Neutrophil (primary cell): ENCODE measurements around the gene HMGN5.

Source experiments
- H3K27ac ChIP-seq: fragments of 200-600 bp; sonication (generic); 2 replicates; pipeline ENCODE4 v1.5.1; 2016; ENCODE audit warnings: mild to moderate bottlenecking, moderate library complexity
- H3K27me3 ChIP-seq: fragments of 200-600 bp; sonication (generic); 2 replicates; pipeline ENCODE4 v1.6.0; 2016; ENCODE audit warnings: mild to moderate bottlenecking
- H3K36me3 ChIP-seq: fragments of 200-600 bp; sonication (generic); 2 replicates; pipeline ENCODE4 v1.5.1; 2017
- H3K4me1 ChIP-seq, 2 experiments: fragments of 200-600 bp in 1 of 2; sonication (generic) in 1 of 2; 1 replicate in 1 of 2; 2 replicates in 1 of 2; pipeline versions ENCODE4 v1.5.1 to v1.6.1; 2013 to 2016; ENCODE audit warnings: low read depth in 1 of 2, low read length in 1 of 2, mild to moderate bottlenecking in 1 of 2, moderate library complexity in 1 of 2; ENCODE audit not compliant: control insufficient read depth in 1 of 2, insufficient read depth in 1 of 2
- H3K4me3 ChIP-seq, 2 experiments: fragments of 200-600 bp in 1 of 2; sonication (generic) in 1 of 2; 1 replicate in 1 of 2; 2 replicates in 1 of 2; pipeline ENCODE4 v1.5.1; 2013 to 2016; ENCODE audit warnings: low read depth in 1 of 2, low read length in 1 of 2, mild to moderate bottlenecking in 1 of 2, moderate library complexity in 1 of 2
- H3K9me3 ChIP-seq: fragments of 200-600 bp; sonication (generic); 2 replicates; pipeline ENCODE4 v1.5.1; 2016
- TF ChIP-seq, protein P1 (sequence below): fragments of 200-600 bp; sonication (generic); IDR thresholded peaks from 2 replicates; pipeline ENCODE4 v1.5.1; 2016; ENCODE audit warnings: antibody characterized with exemption

The HMGN5 gene

DNA sequence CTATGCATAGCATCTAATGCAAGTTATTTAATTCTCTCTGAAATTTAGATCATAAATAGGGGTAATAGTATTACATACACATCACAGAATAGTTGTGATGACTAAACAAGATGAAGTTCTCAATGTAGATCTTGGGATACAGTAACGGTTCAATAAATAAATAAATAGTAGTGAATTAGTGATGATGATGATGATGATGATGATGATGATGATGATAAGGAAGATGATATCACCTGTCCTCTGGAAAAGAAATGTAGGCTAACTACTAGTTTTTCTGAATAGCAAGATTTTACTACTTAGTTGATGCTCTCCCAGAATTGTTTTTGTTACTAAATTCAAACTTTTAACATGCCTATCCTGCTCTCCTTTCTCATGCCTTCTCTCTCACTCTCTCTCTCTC, 30.5 kb upstream of the HMGN5 start:
- Histone ChIP-seq H3K4me3 (no peak overlapping the region), H3K27me3 (no peaks in the 10 kb centered on the region), H3K9me3 (no peaks in the 10 kb centered on the region), H3K36me3 (no peaks in the 10 kb centered on the region), H3K4me1 (peaks cover 0 to 6% of the 10 kb centered on the region in 2 experiments), H3K27ac (no peak overlapping the region)
- TF ChIP-seq, protein P1, sequence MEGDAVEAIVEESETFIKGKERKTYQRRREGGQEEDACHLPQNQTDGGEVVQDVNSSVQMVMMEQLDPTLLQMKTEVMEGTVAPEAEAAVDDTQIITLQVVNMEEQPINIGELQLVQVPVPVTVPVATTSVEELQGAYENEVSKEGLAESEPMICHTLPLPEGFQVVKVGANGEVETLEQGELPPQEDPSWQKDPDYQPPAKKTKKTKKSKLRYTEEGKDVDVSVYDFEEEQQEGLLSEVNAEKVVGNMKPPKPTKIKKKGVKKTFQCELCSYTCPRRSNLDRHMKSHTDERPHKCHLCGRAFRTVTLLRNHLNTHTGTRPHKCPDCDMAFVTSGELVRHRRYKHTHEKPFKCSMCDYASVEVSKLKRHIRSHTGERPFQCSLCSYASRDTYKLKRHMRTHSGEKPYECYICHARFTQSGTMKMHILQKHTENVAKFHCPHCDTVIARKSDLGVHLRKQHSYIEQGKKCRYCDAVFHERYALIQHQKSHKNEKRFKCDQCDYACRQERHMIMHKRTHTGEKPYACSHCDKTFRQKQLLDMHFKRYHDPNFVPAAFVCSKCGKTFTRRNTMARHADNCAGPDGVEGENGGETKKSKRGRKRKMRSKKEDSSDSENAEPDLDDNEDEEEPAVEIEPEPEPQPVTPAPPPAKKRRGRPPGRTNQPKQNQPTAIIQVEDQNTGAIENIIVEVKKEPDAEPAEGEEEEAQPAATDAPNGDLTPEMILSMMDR, result no peak

DNA sequence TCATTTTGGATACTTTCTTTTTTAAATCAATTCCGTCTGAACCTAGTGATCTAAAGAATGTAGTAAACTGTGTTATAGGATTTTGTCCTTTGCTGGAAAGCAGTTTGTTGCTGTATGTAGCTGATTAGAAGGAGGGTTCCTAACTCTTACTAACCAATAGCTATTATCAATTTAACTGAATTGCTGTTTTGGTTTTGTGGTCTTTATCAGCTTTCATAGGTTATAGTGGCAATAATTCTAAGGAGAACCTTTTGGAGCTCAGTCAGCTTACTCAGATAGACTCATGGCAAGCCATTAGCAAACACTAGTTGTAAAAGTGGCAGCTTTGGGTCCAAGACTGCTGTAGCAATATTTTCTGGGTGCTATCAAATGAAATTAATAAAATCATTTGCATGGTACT, 29.8 kb upstream of the HMGN5 start:
- Histone ChIP-seq H3K9me3 (no peaks in the 10 kb centered on the region), H3K27me3 (no peaks in the 10 kb centered on the region), H3K4me1 (peaks cover 0 to 12% of the 10 kb centered on the region in 2 experiments), H3K27ac (no peak overlapping the region), H3K36me3 (no peaks in the 10 kb centered on the region), H3K4me3 (no peak overlapping the region)
- TF ChIP-seq, protein P1, result no peak

DNA sequence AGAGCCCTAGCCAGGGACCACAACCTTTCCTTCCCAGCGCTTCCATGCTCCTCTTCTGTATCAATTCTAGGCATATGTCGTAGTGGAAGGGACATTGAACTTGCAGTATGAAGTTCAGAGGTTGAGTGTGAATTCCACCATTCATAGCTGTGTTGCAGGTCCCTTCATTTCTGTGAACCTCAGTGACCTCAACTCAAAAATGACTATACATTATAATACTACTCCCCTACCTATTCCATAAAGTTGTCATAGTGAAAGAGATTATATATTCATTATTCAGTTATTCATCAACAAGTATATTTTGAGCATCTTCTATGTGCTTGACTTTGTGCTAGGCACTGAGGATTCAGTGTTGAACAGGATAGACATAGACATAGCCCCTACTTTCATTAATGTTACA, 28.2 kb upstream of the HMGN5 start:
- Histone ChIP-seq H3K36me3 (no peaks in the 10 kb centered on the region), H3K27me3 (no peaks in the 10 kb centered on the region), H3K4me3 (no peak overlapping the region), H3K9me3 (no peaks in the 10 kb centered on the region), H3K4me1 (peaks cover 0 to 12% of the 10 kb centered on the region in 2 experiments), H3K27ac (no peak overlapping the region)
- TF ChIP-seq, protein P1, result no peak

DNA sequence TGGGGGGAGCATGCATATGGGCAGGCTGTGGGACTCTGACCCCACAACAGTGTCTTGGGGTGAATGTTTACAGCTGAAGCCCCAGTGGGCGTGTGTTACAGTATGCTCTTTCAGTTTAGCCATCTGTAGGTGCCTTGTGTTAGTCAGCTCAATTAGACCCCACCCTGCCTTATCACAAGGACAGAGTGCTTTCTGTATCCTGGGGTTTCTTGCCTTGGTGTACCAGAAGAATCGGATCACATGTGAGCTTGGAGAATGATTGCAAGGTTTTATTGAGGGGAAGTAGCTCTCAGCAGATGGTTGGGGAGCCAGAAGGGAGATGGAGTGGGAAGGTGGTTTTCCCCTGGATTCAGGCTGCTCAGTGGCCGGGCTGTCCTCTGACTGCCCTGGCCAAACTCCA, 27.5 kb upstream of the HMGN5 start:
- Histone ChIP-seq H3K27ac (no peak overlapping the region), H3K27me3 (no peaks in the 10 kb centered on the region), H3K36me3 (no peaks in the 10 kb centered on the region), H3K4me1 (peaks cover 0 to 12% of the 10 kb centered on the region in 2 experiments), H3K9me3 (no peaks in the 10 kb centered on the region), H3K4me3 (no peak overlapping the region)
- TF ChIP-seq, protein P1, result no peak

DNA sequence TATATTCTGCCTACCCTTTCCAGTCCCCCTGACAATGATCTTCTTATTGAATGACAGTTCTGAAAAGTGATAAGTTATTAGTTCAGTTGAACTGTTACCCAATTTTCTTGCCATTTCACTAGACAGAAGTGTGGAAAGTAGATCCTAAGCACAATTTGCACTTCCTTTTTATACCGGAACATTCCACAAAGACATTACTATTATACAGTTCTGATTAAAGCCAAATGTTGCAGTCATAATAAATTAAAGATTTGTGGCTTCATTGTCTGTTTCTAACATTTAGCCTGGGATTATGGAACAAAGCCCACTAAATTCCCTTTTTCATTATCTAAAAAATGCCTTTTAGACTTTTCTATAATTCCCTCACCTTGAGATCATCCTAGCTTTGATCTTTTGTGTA, 14.0 kb upstream of the HMGN5 start:
- H3K27ac ChIP-seq, result peak overlapping the region; percentile 18
- TF ChIP-seq, protein P1, result no peak
- no peaks in the 10 kb centered on the region for H3K36me3 ChIP-seq
- H3K4me3 ChIP-seq, result no peak overlapping the region
- peaks cover 3 to 8% of the 10 kb centered on the region in 2 experiments for H3K4me1 ChIP-seq
- H3K27me3 ChIP-seq, result no peaks in the 10 kb centered on the region
- H3K9me3 ChIP-seq, result no peaks in the 10 kb centered on the region

DNA sequence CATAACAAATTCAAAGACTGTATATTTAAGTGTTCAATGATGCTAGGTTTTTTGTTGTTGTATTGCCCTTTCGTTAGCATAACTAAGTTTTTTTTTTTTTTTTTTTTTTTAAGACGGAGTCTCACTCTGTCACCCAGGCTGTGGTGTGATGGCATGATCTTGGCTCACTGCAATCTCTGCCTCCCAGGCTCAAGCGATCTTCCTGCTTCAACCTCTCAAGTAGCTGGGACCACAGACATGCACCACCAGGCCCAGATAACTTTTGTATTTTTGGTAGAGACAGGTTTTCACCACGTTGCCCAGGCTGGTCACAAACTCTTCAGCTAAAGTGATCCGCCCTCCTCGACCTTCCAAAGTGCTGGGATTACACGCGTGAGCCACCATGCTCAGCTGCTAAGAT, 7.2 kb upstream of the HMGN5 start:
- H3K27me3 ChIP-seq, result no peaks in the 10 kb centered on the region
- H3K36me3 ChIP-seq, result no peaks in the 10 kb centered on the region
- H3K4me3 ChIP-seq, result no peak overlapping the region
- peaks cover 3 to 11% of the 10 kb centered on the region in 2 experiments for H3K4me1 ChIP-seq
- H3K27ac ChIP-seq, result no peak overlapping the region
- no peaks in the 10 kb centered on the region for H3K9me3 ChIP-seq
- TF ChIP-seq, protein P1, result no peak
